Astrocyte (in vitro differentiated cells and primary cell): ENCODE data around the gene PSMC3IP.

ENCODE experiments used
- EZH2 ChIP-seq: IDR thresholded peaks from 2 replicates; pipeline ENCODE4 v1.6.1; 2012; ENCODE audit warnings: mild to moderate bottlenecking, low read length, inconsistent platforms; ENCODE audit not compliant: insufficient read depth
- TF ChIP-seq, protein P1 (sequence below): IDR thresholded peaks from 2 replicates; pipeline ENCODE4 v1.5.1; 2011; ENCODE audit warnings: low read depth, mild to moderate bottlenecking, inconsistent platforms, low read length, moderate library complexity; ENCODE audit not compliant: insufficient read depth

DNA sequence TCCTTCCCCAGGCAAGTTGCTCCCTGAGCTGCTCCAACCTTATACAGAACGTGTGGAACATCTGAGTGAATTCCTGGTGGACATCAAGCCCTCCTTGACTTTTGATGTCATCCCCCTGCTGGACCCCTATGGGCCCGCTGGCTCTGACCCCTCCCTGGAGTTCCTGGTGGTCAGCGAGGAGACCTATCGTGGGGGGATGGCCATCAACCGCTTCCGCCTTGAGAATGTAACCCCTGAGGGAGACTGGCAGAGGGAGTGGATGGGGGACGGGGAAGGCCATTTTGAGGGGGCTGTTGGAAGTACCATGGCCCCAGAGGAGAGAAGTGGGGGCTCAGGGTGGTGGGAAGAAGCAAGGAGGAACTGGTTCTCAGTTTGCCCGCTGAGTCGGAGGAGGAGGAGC is 13.6 kb downstream of the PSMC3IP start:
- TF ChIP-seq, protein P1, sequence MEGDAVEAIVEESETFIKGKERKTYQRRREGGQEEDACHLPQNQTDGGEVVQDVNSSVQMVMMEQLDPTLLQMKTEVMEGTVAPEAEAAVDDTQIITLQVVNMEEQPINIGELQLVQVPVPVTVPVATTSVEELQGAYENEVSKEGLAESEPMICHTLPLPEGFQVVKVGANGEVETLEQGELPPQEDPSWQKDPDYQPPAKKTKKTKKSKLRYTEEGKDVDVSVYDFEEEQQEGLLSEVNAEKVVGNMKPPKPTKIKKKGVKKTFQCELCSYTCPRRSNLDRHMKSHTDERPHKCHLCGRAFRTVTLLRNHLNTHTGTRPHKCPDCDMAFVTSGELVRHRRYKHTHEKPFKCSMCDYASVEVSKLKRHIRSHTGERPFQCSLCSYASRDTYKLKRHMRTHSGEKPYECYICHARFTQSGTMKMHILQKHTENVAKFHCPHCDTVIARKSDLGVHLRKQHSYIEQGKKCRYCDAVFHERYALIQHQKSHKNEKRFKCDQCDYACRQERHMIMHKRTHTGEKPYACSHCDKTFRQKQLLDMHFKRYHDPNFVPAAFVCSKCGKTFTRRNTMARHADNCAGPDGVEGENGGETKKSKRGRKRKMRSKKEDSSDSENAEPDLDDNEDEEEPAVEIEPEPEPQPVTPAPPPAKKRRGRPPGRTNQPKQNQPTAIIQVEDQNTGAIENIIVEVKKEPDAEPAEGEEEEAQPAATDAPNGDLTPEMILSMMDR: no peak
- no peak for TF ChIP-seq EZH2
